Measurements from ENCODE around the gene AGAP1.

The AGAP1 gene

GRCh38 chr2:235727174-235727573 lies 233.3 kb downstream of the AGAP1 start:
- ChIA-PET CTCF (interaction anchor here (1.9 kb wide), 1 partner anchor 19 kb away, joined by 8 read pairs; no protein-coding TSS in a partner anchor), POLR2A (no interaction called here)
- TF ChIP-seq CTCF (IDR thresholded peaks at IDR 0.05; ENCODE audit: control extremely low read depth, extremely low read depth, low read depth, missing control alignments): no peak
- DNase-seq (ENCODE audit: extremely low spot score): no peak

GRCh38 chr2:235727891-235728799 lies 234.3 kb downstream of the AGAP1 start:
- TF ChIP-seq CTCF (IDR thresholded peaks at IDR 0.05; ENCODE audit: control extremely low read depth, extremely low read depth, low read depth, missing control alignments): no peak
- POLR2A ChIA-PET: no interaction called here
- DNase-seq (ENCODE audit: extremely low spot score): no peak
- CTCF ChIA-PET: interaction anchor here (1.0 to 1.9 kb wide), 2 partner anchors 18 kb away, joined by 4 to 8 read pairs; no protein-coding TSS in a partner anchor

GRCh38 chr2:235728800-235729556 lies 235.1 kb downstream of the AGAP1 start:
- ChIA-PET POLR2A (no interaction called here), CTCF (interaction anchor here (1.0 to 1.7 kb wide), 2 partner anchors 9 to 17 kb away, joined by 4 read pairs; no protein-coding TSS in a partner anchor)
- no peak for DNase-seq (ENCODE audit: extremely low spot score)
- no peak for TF ChIP-seq CTCF (IDR thresholded peaks at IDR 0.05; ENCODE audit: control extremely low read depth, extremely low read depth, low read depth, missing control alignments)

GRCh38 chr2:235729557-235729947 lies 235.7 kb downstream of the AGAP1 start:
- CTCF ChIA-PET: interaction anchor here (1.7 kb wide), 1 partner anchor 10 kb away, joined by 4 read pairs; no protein-coding TSS in a partner anchor
- POLR2A ChIA-PET: no interaction called here
- no peak for DNase-seq (ENCODE audit: extremely low spot score)
- TF ChIP-seq CTCF (IDR thresholded peaks at IDR 0.05; ENCODE audit: control extremely low read depth, extremely low read depth, low read depth, missing control alignments): no peak

- no peak for DNase-seq (ENCODE audit: extremely low spot score)
- no peak for TF ChIP-seq CTCF (IDR thresholded peaks at IDR 0.05; ENCODE audit: control extremely low read depth, extremely low read depth, low read depth, missing control alignments)
- ChIA-PET POLR2A (no interaction called here), CTCF (interaction anchor here (1.7 kb wide), 1 partner anchor 10 kb away, joined by 4 read pairs; no protein-coding TSS in a partner anchor)
These were observed 236.3 kb downstream of the AGAP1 start for GRCh38 chr2:235730115-235730514.

GRCh38 chr2:235733761-235734160 lies 239.9 kb downstream of the AGAP1 start:
- no peak for DNase-seq (ENCODE audit: extremely low spot score)
- ChIA-PET CTCF (interaction anchor here (1.4 to 2.7 kb wide), 2 partner anchors 13 to 32 kb away, joined by 3 to 18 read pairs; no protein-coding TSS in a partner anchor), POLR2A (no interaction called here)
- no peak for TF ChIP-seq CTCF (IDR thresholded peaks at IDR 0.05; ENCODE audit: control extremely low read depth, extremely low read depth, low read depth, missing control alignments)

Measured in GM10248 (cell line).